ENCODE results near the gene EGFR.

GRCh38 chr7:55124989-55125875 is 106.4 kb downstream of the EGFR start:
- no peak for TF ChIP-seq CTCF (IDR thresholded peaks at IDR 0.05; ENCODE audit: low read length)
- no peak for TF ChIP-seq EZH2 (optimal IDR thresholded peaks at IDR 0.05; ENCODE audit: low read depth, low read length)
- no peak for TF ChIP-seq EZH2phosphoT487 (IDR thresholded peaks at IDR 0.05; ENCODE audit: low read length)
